PFSK-1 (cell line): ENCODE data around the gene GMPPB.

Experiments used
- FOXP2 ChIP-seq: optimal IDR thresholded peaks from 2 replicates; pipeline ENCODE3; 2011; ENCODE audit warnings: borderline replicate concordance, control low read depth, inconsistent platforms; ENCODE audit not compliant: insufficient read depth; ENCODE audit errors: extremely low read length, extremely low read depth
- POLR2AphosphoS5 ChIP-seq: IDR thresholded peaks from 2 replicates; pipeline ENCODE4 v1.6.1; 2012; ENCODE audit warnings: low read depth, mild to moderate bottlenecking, control low read depth, low read length, moderate library complexity
- REST ChIP-seq, 2 experiments: IDR thresholded peaks; 2 replicates each; pipeline versions ENCODE4 v1.6.1 to v1.8.0; 2011 to 2012; ENCODE audit warnings: low read depth in 2 of 2, low read length in 2 of 2, control low read depth in 1 of 2, inconsistent platforms in 1 of 2, mild to moderate bottlenecking in 1 of 2, moderate library complexity in 1 of 2; ENCODE audit not compliant: insufficient read depth in 1 of 2
- SIN3A ChIP-seq: IDR thresholded peaks from 2 replicates; pipeline ENCODE4 v1.6.1; 2012; ENCODE audit warnings: mild to moderate bottlenecking, low read length, moderate library complexity, borderline replicate concordance; ENCODE audit not compliant: insufficient read depth
- TAF1 ChIP-seq: IDR thresholded peaks from 2 replicates; pipeline ENCODE4 v1.6.1; 2012; ENCODE audit warnings: low read length, control low read depth, borderline replicate concordance; ENCODE audit not compliant: insufficient read depth

GMPPB gene

GRCh38 chr3:49756036-49756435 lies 32.3 kb upstream of the GMPPB start:
- TF ChIP-seq FOXP2 (no peak), REST (IDR thresholded peaks at IDR 0.05; ENCODE audit: insufficient read depth in 1 of 2, low read depth in 2 of 2, low read length in 2 of 2) (no peak), SIN3A (no peak), TAF1 (no peak), POLR2AphosphoS5 (no peak)

GRCh38 chr3:49754536-49754935 lies 30.8 kb upstream of the GMPPB start:
- TF ChIP-seq TAF1 = no peak
- TF ChIP-seq POLR2AphosphoS5 = no peak
- TF ChIP-seq FOXP2 = no peak
- TF ChIP-seq SIN3A = no peak
- TF ChIP-seq REST (IDR thresholded peaks at IDR 0.05; ENCODE audit: insufficient read depth in 1 of 2, low read depth in 2 of 2, low read length in 2 of 2) = no peak

- TF ChIP-seq POLR2AphosphoS5 = no peak
- TF ChIP-seq FOXP2 = no peak
- TF ChIP-seq REST (IDR thresholded peaks at IDR 0.05; ENCODE audit: insufficient read depth in 1 of 2, low read depth in 2 of 2, low read length in 2 of 2) = no peak
- no peak for TF ChIP-seq TAF1
- TF ChIP-seq SIN3A = no peak
Observed at GRCh38 chr3:49751501-49751900, 27.8 kb upstream of the GMPPB start.

GRCh38 chr3:49750056-49750455 lies 26.3 kb upstream of the GMPPB start:
- no peak for TF ChIP-seq SIN3A
- TF ChIP-seq POLR2AphosphoS5 = no peak
- TF ChIP-seq TAF1 = no peak

GRCh38 chr3:49747792-49748480 lies 24.2 kb upstream of the GMPPB start:
- TF ChIP-seq SIN3A (no peak), FOXP2 (no peak), TAF1 (no peak), REST (IDR thresholded peaks at IDR 0.05; ENCODE audit: insufficient read depth in 1 of 2, low read depth in 2 of 2, low read length in 2 of 2) (no peak), POLR2AphosphoS5 (no peak)
